ENCODE results near the gene GFRA1.

Gene GFRA1

DNA sequence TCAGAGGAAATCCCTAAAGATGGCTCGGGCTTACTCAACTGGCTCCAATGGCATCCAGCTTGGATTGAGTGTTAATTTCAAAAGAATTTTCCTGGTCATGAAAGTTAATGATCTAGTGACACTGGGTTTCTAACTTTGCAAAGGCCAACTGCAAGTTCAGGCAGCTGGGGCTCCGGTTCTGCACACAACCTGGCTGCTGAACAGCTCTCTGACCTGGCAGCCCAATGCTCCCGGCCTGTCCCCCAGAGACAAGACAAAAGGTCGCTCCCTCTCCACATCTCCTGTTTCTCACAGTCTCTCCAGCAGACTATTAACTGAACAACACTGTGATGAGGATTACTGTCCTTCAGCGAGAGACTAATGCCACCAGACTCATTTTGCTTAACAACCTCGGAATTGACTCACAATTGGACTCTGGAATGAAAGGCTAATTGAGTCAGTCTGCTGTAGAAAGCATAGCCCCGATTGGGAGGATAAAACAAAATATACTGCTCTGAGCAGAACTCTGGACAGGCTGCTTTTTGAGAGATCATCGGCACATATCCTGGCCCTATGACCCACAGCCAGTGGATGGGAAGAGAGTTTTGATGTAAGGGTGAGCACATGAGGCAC, 174.5 kb downstream of the GFRA1 start:
- Histone ChIP-seq H3K4me3 (ENCODE audit: low read depth in 1 of 2, low read length in 1 of 2) (no peak overlapping the region), H3K9me3 (no peaks in the 10 kb centered on the region), H3K27ac (no peak overlapping the region), H3K36me3 (no peaks in the 10 kb centered on the region), H3K27me3 (no peaks in the 10 kb centered on the region), H3K4me1 (ENCODE audit: control insufficient read depth in 1 of 2, insufficient read depth in 1 of 2, low read depth in 1 of 2, low read length in 1 of 2) (no peaks in the 10 kb centered on the region)
- TF ChIP-seq, protein P1, sequence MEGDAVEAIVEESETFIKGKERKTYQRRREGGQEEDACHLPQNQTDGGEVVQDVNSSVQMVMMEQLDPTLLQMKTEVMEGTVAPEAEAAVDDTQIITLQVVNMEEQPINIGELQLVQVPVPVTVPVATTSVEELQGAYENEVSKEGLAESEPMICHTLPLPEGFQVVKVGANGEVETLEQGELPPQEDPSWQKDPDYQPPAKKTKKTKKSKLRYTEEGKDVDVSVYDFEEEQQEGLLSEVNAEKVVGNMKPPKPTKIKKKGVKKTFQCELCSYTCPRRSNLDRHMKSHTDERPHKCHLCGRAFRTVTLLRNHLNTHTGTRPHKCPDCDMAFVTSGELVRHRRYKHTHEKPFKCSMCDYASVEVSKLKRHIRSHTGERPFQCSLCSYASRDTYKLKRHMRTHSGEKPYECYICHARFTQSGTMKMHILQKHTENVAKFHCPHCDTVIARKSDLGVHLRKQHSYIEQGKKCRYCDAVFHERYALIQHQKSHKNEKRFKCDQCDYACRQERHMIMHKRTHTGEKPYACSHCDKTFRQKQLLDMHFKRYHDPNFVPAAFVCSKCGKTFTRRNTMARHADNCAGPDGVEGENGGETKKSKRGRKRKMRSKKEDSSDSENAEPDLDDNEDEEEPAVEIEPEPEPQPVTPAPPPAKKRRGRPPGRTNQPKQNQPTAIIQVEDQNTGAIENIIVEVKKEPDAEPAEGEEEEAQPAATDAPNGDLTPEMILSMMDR (IDR thresholded peaks at IDR 0.05), result no peak

- TF ChIP-seq, protein P1 (IDR thresholded peaks at IDR 0.05), result no peak
- no peak overlapping the region for H3K4me3 ChIP-seq (ENCODE audit: low read depth in 1 of 2, low read length in 1 of 2)
- no peaks in the 10 kb centered on the region for H3K36me3 ChIP-seq
Observed at GRCh38 chr10:116097239-116097784, 175.7 kb downstream of the GFRA1 start.

DNA sequence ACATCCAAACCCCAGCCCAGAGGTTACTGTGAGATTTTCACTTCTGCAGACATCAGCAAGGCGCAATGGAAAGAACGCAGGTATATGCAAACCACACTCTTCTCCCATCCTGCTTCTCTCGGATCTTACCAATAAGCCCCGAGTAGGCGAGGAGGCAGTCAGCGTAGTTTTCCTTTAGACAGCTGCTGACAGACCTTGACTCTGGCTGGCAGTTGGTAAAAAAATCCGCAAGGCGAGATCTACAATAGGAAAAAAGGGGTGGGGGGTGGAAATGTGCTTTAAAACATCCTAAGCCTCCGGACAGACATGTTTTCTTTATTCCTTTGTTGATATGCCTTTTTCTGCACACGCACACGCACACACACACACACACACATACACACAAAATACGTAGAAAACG, 176.5 kb downstream of the GFRA1 start:
- Histone ChIP-seq H3K36me3 (no peaks in the 10 kb centered on the region), H3K27ac (no peak overlapping the region), H3K4me1 (ENCODE audit: control insufficient read depth in 1 of 2, insufficient read depth in 1 of 2, low read depth in 1 of 2, low read length in 1 of 2) (no peaks in the 10 kb centered on the region), H3K4me3 (ENCODE audit: low read depth in 1 of 2, low read length in 1 of 2) (no peak overlapping the region), H3K9me3 (no peaks in the 10 kb centered on the region), H3K27me3 (no peaks in the 10 kb centered on the region)
- TF ChIP-seq, protein P1 (IDR thresholded peaks at IDR 0.05), result no peak

More at GRCh38 chr10:116097239-116097784, 175.7 kb downstream of the GFRA1 start:
- H3K4me1 ChIP-seq (ENCODE audit: control insufficient read depth in 1 of 2, insufficient read depth in 1 of 2, low read depth in 1 of 2, low read length in 1 of 2), result no peaks in the 10 kb centered on the region
- H3K27me3 ChIP-seq, result no peaks in the 10 kb centered on the region
- H3K27ac ChIP-seq, result no peak overlapping the region
- H3K9me3 ChIP-seq, result no peaks in the 10 kb centered on the region

- Histone ChIP-seq H3K27me3 (no peaks in the 10 kb centered on the region), H3K9me3 (no peaks in the 10 kb centered on the region), H3K36me3 (no peaks in the 10 kb centered on the region), H3K4me3 (ENCODE audit: low read depth in 1 of 2, low read length in 1 of 2) (no peak overlapping the region), H3K27ac (no peak overlapping the region), H3K4me1 (ENCODE audit: control insufficient read depth in 1 of 2, insufficient read depth in 1 of 2, low read depth in 1 of 2, low read length in 1 of 2) (no peaks in the 10 kb centered on the region)
- TF ChIP-seq, protein P1 (IDR thresholded peaks at IDR 0.05), result no peak
Observed at GRCh38 chr10:116094356-116094755, 178.7 kb downstream of the GFRA1 start.

- Histone ChIP-seq H3K9me3 (no peaks in the 10 kb centered on the region), H3K36me3 (no peaks in the 10 kb centered on the region), H3K4me3 (ENCODE audit: low read depth in 1 of 2, low read length in 1 of 2) (no peak overlapping the region), H3K27ac (no peak overlapping the region), H3K27me3 (no peaks in the 10 kb centered on the region), H3K4me1 (ENCODE audit: control insufficient read depth in 1 of 2, insufficient read depth in 1 of 2, low read depth in 1 of 2, low read length in 1 of 2) (no peaks in the 10 kb centered on the region)
- TF ChIP-seq, protein P1 (IDR thresholded peaks at IDR 0.05), result no peak
Observed at GRCh38 chr10:116093031-116093430, 180.0 kb downstream of the GFRA1 start.

Measured in neutrophil (primary cell).